Neural cell (in vitro differentiated cells): ENCODE measurements around the gene MCHR2. TPM values are rescaled to one million over a fixed set of nuclear protein-coding genes. Genes with fewer than 3 reads are reported as not detected.

Experiments
- H2AFZ ChIP-seq: fragments of 200-600, 300-800 bp; sonication (generic), shearing (Covaris generic); 2 replicates; pipeline ENCODE4 v1.6.0; 2014; ENCODE audit warnings: low read depth, mild to moderate bottlenecking, antibody characterized with exemption, low read length, moderate library complexity
- H3F3A ChIP-seq: fragments of 200-600 bp; shearing (Covaris generic); 2 replicates; pipeline ENCODE4 v1.6.1; 2016; ENCODE audit warnings: mild to moderate bottlenecking, moderate library complexity, mixed read lengths, antibody characterized with exemption, low read length; ENCODE audit not compliant: insufficient read depth, poor library complexity, severe bottlenecking
- H3K27ac ChIP-seq: fragments of 200-600, 300-800 bp; sonication (generic), shearing (Covaris generic); 2 replicates; pipeline ENCODE4 v1.5.1; 2014; ENCODE audit warnings: mild to moderate bottlenecking, low read length, moderate library complexity
- H3K27me3 ChIP-seq: fragments of 300-800, 200-600 bp; sonication (generic), shearing (Covaris generic); 2 replicates; pipeline ENCODE4 v1.6.0; 2014; ENCODE audit warnings: mild to moderate bottlenecking, low read depth, low read length, moderate library complexity; ENCODE audit not compliant: insufficient read depth
- H3K36me3 ChIP-seq: fragments of 300-800, 200-600 bp; sonication (generic), shearing (Covaris generic); 2 replicates; pipeline ENCODE4 v1.5.1; 2014; ENCODE audit warnings: mild to moderate bottlenecking, antibody characterized with exemption, low read length, moderate library complexity; ENCODE audit not compliant: insufficient read depth
- H3K4me2 ChIP-seq: fragments of 300-800, 200-600 bp; sonication (generic), shearing (Covaris generic); 2 replicates; pipeline ENCODE4 v1.6.0; 2014; ENCODE audit warnings: mild to moderate bottlenecking, low read length
- H3K4me3 ChIP-seq: fragments of 300-800, 200-600 bp; sonication (generic), shearing (Covaris generic); 2 replicates; pipeline ENCODE4 v1.5.1; 2014; ENCODE audit warnings: mild to moderate bottlenecking, low read length, moderate library complexity
- H3K79me2 ChIP-seq: fragments of 200-600 bp; shearing (Covaris generic); replicated peaks from 2 replicates; pipeline ENCODE4 v1.6.0; 2014; ENCODE audit warnings: mild to moderate bottlenecking, low read length, moderate library complexity; ENCODE audit not compliant: insufficient read depth
- H3K9ac ChIP-seq: fragments of 300-800, 200-600 bp; sonication (generic), shearing (Covaris generic); 2 replicates; pipeline ENCODE4 v1.6.1; 2016; ENCODE audit warnings: mild to moderate bottlenecking, low read length, mixed read lengths
- H3K9me2 ChIP-seq: fragments of 200-600 bp; shearing (Covaris generic); 2 replicates; pipeline ENCODE4 v1.6.1; 2016; ENCODE audit warnings: mild to moderate bottlenecking, low read length, mixed read lengths; ENCODE audit not compliant: insufficient read depth
- H3K9me3 ChIP-seq: fragments of 200-600, 300-800 bp; sonication (generic), shearing (Covaris generic); 2 replicates; pipeline ENCODE4 v1.6.1; 2016; ENCODE audit warnings: mild to moderate bottlenecking, mixed run types, low read length, moderate library complexity, mixed read lengths
- H4K20me1 ChIP-seq: fragments of 200-600 bp; shearing (Covaris generic); 2 replicates; pipeline ENCODE4 v1.6.1; 2016; ENCODE audit warnings: mild to moderate bottlenecking, mixed run types; ENCODE audit not compliant: insufficient read depth
- EP300 ChIP-seq: fragments of 450-650 bp; conservative IDR thresholded peaks from 2 replicates; pipeline ENCODE4 v1.6.1; 2014; ENCODE audit warnings: antibody characterized with exemption, mild to moderate bottlenecking, moderate library complexity; ENCODE audit not compliant: poor library complexity, severe bottlenecking
- EZH2 ChIP-seq: fragments of 200-600, 300-800 bp; shearing (Covaris generic), sonication (generic); IDR thresholded peaks from 2 replicates; pipeline ENCODE4 v1.6.1; 2014; ENCODE audit warnings: antibody characterized with exemption, low read length, borderline replicate concordance, mild to moderate bottlenecking; ENCODE audit not compliant: insufficient read depth, poor library complexity, severe bottlenecking
- MXI1 ChIP-seq: fragments of 450-650 bp; conservative IDR thresholded peaks from 2 replicates; pipeline ENCODE4 v1.6.1; 2014; ENCODE audit warnings: antibody characterized with exemption, mild to moderate bottlenecking; ENCODE audit not compliant: poor library complexity, severe bottlenecking
- POLR2AphosphoS5 ChIP-seq: IDR thresholded peaks from 2 replicates; pipeline ENCODE4 v1.6.1; 2012
- RAD21 ChIP-seq: fragments of 450-650 bp; conservative IDR thresholded peaks from 2 replicates; pipeline ENCODE4 v1.6.1; 2014; ENCODE audit warnings: antibody characterized with exemption, mild to moderate bottlenecking, moderate library complexity
- SMC3 ChIP-seq: fragments of 450-650 bp; conservative IDR thresholded peaks from 2 replicates; pipeline ENCODE4 v1.6.1; 2014; ENCODE audit warnings: antibody characterized with exemption, mild to moderate bottlenecking, moderate library complexity; ENCODE audit not compliant: poor library complexity
- TAF1 ChIP-seq: IDR thresholded peaks from 2 replicates; pipeline ENCODE4 v1.6.1; 2012; ENCODE audit warnings: low read depth
- polyA plus RNA-seq: library from polyadenylated mRNA; depleted of rRNA; stranded (reverse); fragments of >200 nt; gene quantifications from 2 replicates; pipeline ENCODE4 v1.2.3, GENCODE V29; 2014
- TF ChIP-seq, protein P1 (sequence below): fragments of 450-650 bp; IDR thresholded peaks from 2 replicates; pipeline ENCODE4 v1.5.1; 2014; ENCODE audit warnings: antibody characterized with exemption, mild to moderate bottlenecking, moderate library complexity; ENCODE audit not compliant: poor library complexity, severe bottlenecking
- TF ChIP-seq, protein P2 (sequence below): IDR thresholded peaks from 2 replicates; pipeline ENCODE4 v1.6.1; 2012; ENCODE audit warnings: borderline replicate concordance

MCHR2 gene
- polyA plus RNA-seq, 1 donor from 2014 or later: not detected

DNA sequence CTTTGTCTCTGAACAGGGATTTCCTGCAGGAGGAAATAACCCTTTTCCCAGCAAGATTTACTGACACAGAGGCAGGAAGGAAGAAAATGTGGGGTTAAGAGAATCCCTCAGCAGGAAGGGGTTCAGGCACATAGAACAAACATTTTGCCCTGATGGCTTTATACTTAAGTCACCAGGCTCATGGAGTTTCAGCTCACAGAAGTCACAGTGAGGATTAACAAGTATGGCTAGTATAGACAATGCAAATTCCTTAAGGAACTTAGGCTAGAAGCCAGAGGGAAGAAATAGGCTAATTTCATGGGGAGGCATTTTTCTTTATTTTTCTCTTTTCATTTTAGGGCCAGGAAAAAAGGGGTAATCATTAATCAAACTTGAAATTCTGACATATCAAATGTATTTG, 50.2 kb downstream of the MCHR2 start:
- no peak overlapping the region for H3K4me2 ChIP-seq
- no peaks in the 10 kb centered on the region for H3K36me3 ChIP-seq
- H4K20me1 ChIP-seq: no peaks in the 10 kb centered on the region
- no peaks in the 10 kb centered on the region for H3K27me3 ChIP-seq
- H3K9me2 ChIP-seq: no peaks in the 10 kb centered on the region
- H3K27ac ChIP-seq: no peak overlapping the region
- no peak overlapping the region for H3K4me3 ChIP-seq
- no peaks in the 10 kb centered on the region for H3K9me3 ChIP-seq
- H3K79me2 ChIP-seq: no peaks in the 10 kb centered on the region
- H3F3A ChIP-seq: no peaks in the 10 kb centered on the region
- no peak overlapping the region for H3K9ac ChIP-seq
- H2AFZ ChIP-seq: no peak overlapping the region
- TF ChIP-seq EP300 (no peak), EZH2 (no peak), RAD21 (no peak), MXI1 (no peak), TAF1 (no peak), SMC3 (no peak), POLR2AphosphoS5 (no peak)
- TF ChIP-seq, protein P1, sequence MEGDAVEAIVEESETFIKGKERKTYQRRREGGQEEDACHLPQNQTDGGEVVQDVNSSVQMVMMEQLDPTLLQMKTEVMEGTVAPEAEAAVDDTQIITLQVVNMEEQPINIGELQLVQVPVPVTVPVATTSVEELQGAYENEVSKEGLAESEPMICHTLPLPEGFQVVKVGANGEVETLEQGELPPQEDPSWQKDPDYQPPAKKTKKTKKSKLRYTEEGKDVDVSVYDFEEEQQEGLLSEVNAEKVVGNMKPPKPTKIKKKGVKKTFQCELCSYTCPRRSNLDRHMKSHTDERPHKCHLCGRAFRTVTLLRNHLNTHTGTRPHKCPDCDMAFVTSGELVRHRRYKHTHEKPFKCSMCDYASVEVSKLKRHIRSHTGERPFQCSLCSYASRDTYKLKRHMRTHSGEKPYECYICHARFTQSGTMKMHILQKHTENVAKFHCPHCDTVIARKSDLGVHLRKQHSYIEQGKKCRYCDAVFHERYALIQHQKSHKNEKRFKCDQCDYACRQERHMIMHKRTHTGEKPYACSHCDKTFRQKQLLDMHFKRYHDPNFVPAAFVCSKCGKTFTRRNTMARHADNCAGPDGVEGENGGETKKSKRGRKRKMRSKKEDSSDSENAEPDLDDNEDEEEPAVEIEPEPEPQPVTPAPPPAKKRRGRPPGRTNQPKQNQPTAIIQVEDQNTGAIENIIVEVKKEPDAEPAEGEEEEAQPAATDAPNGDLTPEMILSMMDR: no peak
- TF ChIP-seq, protein P2, sequence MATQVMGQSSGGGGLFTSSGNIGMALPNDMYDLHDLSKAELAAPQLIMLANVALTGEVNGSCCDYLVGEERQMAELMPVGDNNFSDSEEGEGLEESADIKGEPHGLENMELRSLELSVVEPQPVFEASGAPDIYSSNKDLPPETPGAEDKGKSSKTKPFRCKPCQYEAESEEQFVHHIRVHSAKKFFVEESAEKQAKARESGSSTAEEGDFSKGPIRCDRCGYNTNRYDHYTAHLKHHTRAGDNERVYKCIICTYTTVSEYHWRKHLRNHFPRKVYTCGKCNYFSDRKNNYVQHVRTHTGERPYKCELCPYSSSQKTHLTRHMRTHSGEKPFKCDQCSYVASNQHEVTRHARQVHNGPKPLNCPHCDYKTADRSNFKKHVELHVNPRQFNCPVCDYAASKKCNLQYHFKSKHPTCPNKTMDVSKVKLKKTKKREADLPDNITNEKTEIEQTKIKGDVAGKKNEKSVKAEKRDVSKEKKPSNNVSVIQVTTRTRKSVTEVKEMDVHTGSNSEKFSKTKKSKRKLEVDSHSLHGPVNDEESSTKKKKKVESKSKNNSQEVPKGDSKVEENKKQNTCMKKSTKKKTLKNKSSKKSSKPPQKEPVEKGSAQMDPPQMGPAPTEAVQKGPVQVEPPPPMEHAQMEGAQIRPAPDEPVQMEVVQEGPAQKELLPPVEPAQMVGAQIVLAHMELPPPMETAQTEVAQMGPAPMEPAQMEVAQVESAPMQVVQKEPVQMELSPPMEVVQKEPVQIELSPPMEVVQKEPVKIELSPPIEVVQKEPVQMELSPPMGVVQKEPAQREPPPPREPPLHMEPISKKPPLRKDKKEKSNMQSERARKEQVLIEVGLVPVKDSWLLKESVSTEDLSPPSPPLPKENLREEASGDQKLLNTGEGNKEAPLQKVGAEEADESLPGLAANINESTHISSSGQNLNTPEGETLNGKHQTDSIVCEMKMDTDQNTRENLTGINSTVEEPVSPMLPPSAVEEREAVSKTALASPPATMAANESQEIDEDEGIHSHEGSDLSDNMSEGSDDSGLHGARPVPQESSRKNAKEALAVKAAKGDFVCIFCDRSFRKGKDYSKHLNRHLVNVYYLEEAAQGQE: no peak

DNA sequence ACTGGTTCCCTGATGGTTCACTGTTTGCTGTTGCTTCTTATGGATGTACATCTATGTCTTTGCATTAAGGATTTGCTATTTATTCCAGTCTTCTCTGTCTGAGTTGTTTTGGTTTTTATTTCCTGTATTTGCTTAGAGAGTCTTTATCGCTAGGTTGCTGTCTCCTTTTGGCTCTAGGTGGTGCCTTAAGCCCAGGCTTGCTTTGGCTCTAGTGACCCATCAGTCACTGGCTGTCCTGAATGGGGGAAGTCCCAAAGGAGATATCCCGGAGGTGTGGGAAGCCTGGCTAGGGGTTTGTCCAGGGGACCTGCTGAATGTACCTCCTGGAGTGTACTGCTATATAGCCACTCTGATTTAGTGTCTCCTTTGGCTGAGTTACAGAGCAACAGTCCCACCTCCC, 53.4 kb downstream of the MCHR2 start:
- no peaks in the 10 kb centered on the region for H3K79me2 ChIP-seq
- H3K9ac ChIP-seq: no peak overlapping the region
- no peaks in the 10 kb centered on the region for H3K36me3 ChIP-seq
- H4K20me1 ChIP-seq: no peaks in the 10 kb centered on the region
- H2AFZ ChIP-seq: no peak overlapping the region
- H3K4me3 ChIP-seq: no peak overlapping the region
- no peaks in the 10 kb centered on the region for H3K9me3 ChIP-seq
- no peak overlapping the region for H3K27ac ChIP-seq
- no peaks in the 10 kb centered on the region for H3K9me2 ChIP-seq
- no peak overlapping the region for H3K4me2 ChIP-seq
- no peaks in the 10 kb centered on the region for H3K27me3 ChIP-seq
- H3F3A ChIP-seq: no peaks in the 10 kb centered on the region
- TF ChIP-seq POLR2AphosphoS5 (no peak), SMC3 (no peak), EP300 (no peak), MXI1 (no peak), TAF1 (no peak), RAD21 (no peak), EZH2 (no peak)
- TF ChIP-seq, protein P1: no peak
- TF ChIP-seq, protein P2: no peak
